GM06990 (cell line): ENCODE measurements around the gene CCDC87.

Experiments used
- DNase-seq: peaks from one replicate; pipeline ENCODE4 v3.0.0-alpha.2; 2011; ENCODE audit not compliant: insufficient read length; ENCODE audit errors: extremely low read depth
- H3K27me3 ChIP-seq: replicated peaks from 2 replicates; pipeline ENCODE4 v1.6.0; 2011; ENCODE audit warnings: low read length; ENCODE audit not compliant: control insufficient read depth, insufficient read depth
- H3K36me3 ChIP-seq: 2 replicates; pipeline ENCODE4 v1.5.1; 2011; ENCODE audit warnings: low read length; ENCODE audit not compliant: control insufficient read depth, insufficient read depth
- H3K4me3 ChIP-seq: replicated peaks from 2 replicates; pipeline ENCODE4 v1.5.1; 2011; ENCODE audit warnings: low read depth, mild to moderate bottlenecking, control low read depth, low read length
- CTCF ChIP-seq: IDR thresholded peaks from 2 replicates; pipeline ENCODE4 v1.5.1; 2011; ENCODE audit warnings: low read length, control low read depth, mild to moderate bottlenecking, inconsistent platforms; ENCODE audit not compliant: insufficient read depth, poor library complexity, severe bottlenecking

The CCDC87 gene

GRCh38 chr11:66628061-66628603, 35.3 kb upstream of the CCDC87 start:
- no peak for DNase-seq
- TF ChIP-seq CTCF = no peak
- H3K36me3 ChIP-seq = peaks cover 51% of the 10 kb centered on the region
- no peaks in the 10 kb centered on the region for H3K27me3 ChIP-seq
- no peak overlapping the region for H3K4me3 ChIP-seq

GRCh38 chr11:66626926-66627325, 34.1 kb upstream of the CCDC87 start:
- Histone ChIP-seq H3K36me3 (peaks cover 54% of the 10 kb centered on the region), H3K4me3 (no peak overlapping the region), H3K27me3 (no peaks in the 10 kb centered on the region)
- no peak for TF ChIP-seq CTCF
- DNase-seq = no peak

- Histone ChIP-seq H3K36me3 (peaks cover 53% of the 10 kb centered on the region), H3K4me3 (no peak overlapping the region), H3K27me3 (no peaks in the 10 kb centered on the region)
- DNase-seq = no peak
- TF ChIP-seq CTCF = no peak
These were observed 33.5 kb upstream of the CCDC87 start for GRCh38 chr11:66626382-66626781.

DNA sequence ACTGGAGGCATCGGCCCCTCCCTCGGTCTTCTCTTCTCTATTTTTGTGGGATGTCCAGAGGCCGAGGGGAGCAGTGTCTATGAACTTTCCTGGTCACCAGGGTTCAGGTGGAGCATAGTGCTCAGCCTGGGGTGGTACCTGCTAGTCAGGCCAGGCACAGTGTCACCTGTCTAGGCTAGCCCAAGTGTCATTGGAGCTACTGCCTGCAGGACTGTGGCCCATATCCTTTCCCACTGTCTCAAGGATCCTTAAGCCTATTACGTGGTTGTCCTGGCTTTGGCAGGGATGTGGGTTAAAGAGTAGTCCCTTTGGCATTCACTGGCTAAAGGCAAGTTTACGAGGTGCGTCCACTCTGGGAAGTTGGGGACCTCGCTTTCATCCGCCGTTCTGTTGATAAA, 32.9 kb upstream of the CCDC87 start:
- no peak overlapping the region for H3K4me3 ChIP-seq
- TF ChIP-seq CTCF = no peak
- no peak for DNase-seq
- peaks cover 54% of the 10 kb centered on the region for H3K36me3 ChIP-seq
- H3K27me3 ChIP-seq = no peaks in the 10 kb centered on the region

DNA sequence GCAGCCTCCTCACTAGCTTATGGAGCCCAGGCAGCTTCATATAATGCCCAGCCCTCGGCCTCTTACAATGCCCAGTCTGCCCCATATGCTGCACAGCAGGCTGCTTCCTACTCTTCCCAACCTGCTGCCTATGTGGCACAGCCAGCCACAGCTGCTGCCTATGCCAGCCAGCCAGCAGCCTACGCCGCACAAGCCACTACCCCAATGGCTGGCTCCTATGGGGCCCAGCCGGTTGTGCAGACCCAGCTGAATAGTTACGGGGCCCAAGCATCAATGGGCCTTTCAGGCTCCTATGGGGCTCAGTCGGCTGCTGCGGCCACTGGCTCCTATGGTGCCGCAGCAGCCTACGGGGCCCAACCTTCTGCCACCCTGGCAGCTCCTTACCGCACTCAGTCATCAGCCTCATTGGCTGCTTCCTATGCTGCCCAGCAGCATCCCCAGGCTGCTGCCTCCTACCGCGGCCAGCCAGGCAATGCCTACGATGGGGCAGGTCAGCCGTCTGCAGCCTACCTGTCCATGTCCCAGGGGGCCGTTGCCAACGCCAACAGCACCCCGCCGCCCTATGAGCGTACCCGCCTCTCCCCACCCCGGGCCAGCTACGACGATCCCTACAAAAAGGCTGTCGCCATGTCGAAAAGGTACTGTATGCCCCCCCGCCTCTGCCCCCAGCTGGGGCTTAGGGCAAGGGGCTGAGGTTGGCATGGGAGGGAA, 32.3 kb upstream of the CCDC87 start:
- DNase-seq = no peak
- Histone ChIP-seq H3K4me3 (no peak overlapping the region), H3K27me3 (no peaks in the 10 kb centered on the region), H3K36me3 (peaks cover 54% of the 10 kb centered on the region)
- TF ChIP-seq CTCF = no peak
